Caco-2 (cell line): ENCODE data around the gene GPR27. TPM values are rescaled to one million over a fixed set of nuclear protein-coding genes. Genes with fewer than 3 reads are reported as not detected.

Source experiments
- BruUV-seq: library from RNA; stranded (reverse); fragments of 400-500 nt; replicated peaks from 2 replicates; lab custom pipeline; 2021; lab: Mats Ljungman, UMichigan
- CTCF ChIA-PET: fragments of 300-600 bp; sonication (Branson Sonifier 250); formaldehyde crosslinking; loops from one replicate; lab custom pipeline; 2022; ENCODE audit warnings: antibody characterized with exemption; lab: Charles Lee
- POLR2A ChIA-PET: fragments of 300-600 bp; sonication (Branson Sonifier 250); formaldehyde crosslinking; loops from one replicate; lab custom pipeline; 2022; ENCODE audit warnings: antibody characterized with exemption; lab: Charles Lee
- DNase-seq, 2 experiments: peaks; one replicate each; pipeline versions ENCODE4 v3.0.0 to v3.0.0-alpha.2; 2020 to 2022
- H3K27me3 ChIP-seq: replicated peaks from 2 replicates; pipeline ENCODE4 v1.6.0; 2011; ENCODE audit warnings: low read length; ENCODE audit not compliant: control insufficient read depth, insufficient read depth
- H3K36me3 ChIP-seq: 2 replicates; pipeline ENCODE4 v1.5.1; 2011; ENCODE audit warnings: low read length; ENCODE audit not compliant: control insufficient read depth, insufficient read depth
- H3K4me1 ChIP-seq: fragments of 250-450 bp; sonication (Bioruptor Pico); 2 replicates; pipeline ENCODE4 v1.5.1; 2020; ENCODE audit warnings: mild to moderate bottlenecking
- H3K4me3 ChIP-seq: 2 replicates; pipeline ENCODE4 v1.5.1; 2011; ENCODE audit warnings: low read depth, mild to moderate bottlenecking, control low read depth, low read length
- H3K9me3 ChIP-seq: fragments of 250-450 bp; sonication (Bioruptor Pico); 2 replicates; pipeline ENCODE4 v1.5.1; 2020; ENCODE audit warnings: mild to moderate bottlenecking, moderate library complexity
- H3K27ac Mint-ChIP-seq: one replicate; pipeline ENCODE4 v1.8.0; 2022; ENCODE audit warnings: mixed read lengths; ENCODE audit not compliant: unreplicated experiment
- H3K27me3 Mint-ChIP-seq: one replicate; pipeline ENCODE4 v1.8.0; 2022; ENCODE audit warnings: mixed read lengths; ENCODE audit not compliant: insufficient read depth, unreplicated experiment
- H3K36me3 Mint-ChIP-seq: one replicate; pipeline ENCODE4 v1.8.0; 2022; ENCODE audit warnings: mild to moderate bottlenecking, mixed read lengths; ENCODE audit not compliant: insufficient read depth, unreplicated experiment
- H3K4me1 Mint-ChIP-seq: one replicate; pipeline ENCODE4 v1.8.0; 2022; ENCODE audit warnings: low read depth, mixed read lengths; ENCODE audit not compliant: unreplicated experiment
- H3K4me3 Mint-ChIP-seq: one replicate; pipeline ENCODE4 v1.8.0; 2022; ENCODE audit warnings: mild to moderate bottlenecking, moderate library complexity, mixed read lengths; ENCODE audit not compliant: unreplicated experiment
- H3K9me3 Mint-ChIP-seq: one replicate; pipeline ENCODE4 v1.8.0; 2022; ENCODE audit warnings: mixed read lengths; ENCODE audit not compliant: unreplicated experiment
- CTCF ChIP-seq, 2 experiments: fragments of 200-600 bp in 1 of 2; IDR thresholded peaks; 1 replicate in 1 of 2; 2 replicates in 1 of 2; pipeline versions ENCODE4 v1.5.1 to v1.8.0; 2011 to 2022; ENCODE audit warnings: antibody characterized with exemption in 1 of 2, control low read depth in 1 of 2, inconsistent platforms in 1 of 2, low read depth in 1 of 2, low read length in 1 of 2, mild to moderate bottlenecking in 1 of 2, moderate library complexity in 1 of 2; ENCODE audit not compliant: insufficient read depth in 1 of 2, severe bottlenecking in 1 of 2, unreplicated experiment in 1 of 2
- intact Hi-C: fragments of 100-400 bp; cut with micrococcal nuclease; formaldehyde crosslinking; loops from one replicate; pipeline ENCODE4 v1.10.0; 2022; ENCODE audit not compliant: unreplicated experiment
- total RNA-seq: library from RNA; stranded (reverse); gene quantifications from 2 replicates; pipeline ENCODE4 v1.2.3, GENCODE V29; 2022

Gene GPR27
- total RNA-seq, 1 experiment from 2014 or later: 0.39 TPM

- no peak overlapping the region for H3K4me3 Mint-ChIP-seq
- no peak for DNase-seq
- peaks cover 24% of the 10 kb centered on the region for H3K27me3 Mint-ChIP-seq
- ChIA-PET POLR2A (no interaction called here), CTCF (no interaction called here)
- H3K9me3 Mint-ChIP-seq: no peaks in the 10 kb centered on the region
- no peak overlapping the region for H3K4me3 ChIP-seq
- H3K36me3 Mint-ChIP-seq: no peaks in the 10 kb centered on the region
- H3K9me3 ChIP-seq: no peaks in the 10 kb centered on the region
- TF ChIP-seq CTCF (IDR thresholded peaks at IDR 0.05; ENCODE audit: insufficient read depth in 1 of 2, low read depth in 1 of 2, low read length in 1 of 2, severe bottlenecking in 1 of 2, unreplicated experiment in 1 of 2): no peak
- H3K4me1 Mint-ChIP-seq: no peaks in the 10 kb centered on the region
- no peak overlapping the region for H3K27ac Mint-ChIP-seq
- no peaks in the 10 kb centered on the region for H3K36me3 ChIP-seq
- intact Hi-C loops: no loop called here
- 0 out of 2 replicates have a peak, but pooled peaks cover 2% of the 10 kb centered on the region for H3K27me3 ChIP-seq
- no TSS peak for BruUV-seq
- H3K4me1 ChIP-seq: no peaks in the 10 kb centered on the region
These were observed 38.0 kb downstream of the GPR27 start for GRCh38 chr3:71791634-71792033.

DNA sequence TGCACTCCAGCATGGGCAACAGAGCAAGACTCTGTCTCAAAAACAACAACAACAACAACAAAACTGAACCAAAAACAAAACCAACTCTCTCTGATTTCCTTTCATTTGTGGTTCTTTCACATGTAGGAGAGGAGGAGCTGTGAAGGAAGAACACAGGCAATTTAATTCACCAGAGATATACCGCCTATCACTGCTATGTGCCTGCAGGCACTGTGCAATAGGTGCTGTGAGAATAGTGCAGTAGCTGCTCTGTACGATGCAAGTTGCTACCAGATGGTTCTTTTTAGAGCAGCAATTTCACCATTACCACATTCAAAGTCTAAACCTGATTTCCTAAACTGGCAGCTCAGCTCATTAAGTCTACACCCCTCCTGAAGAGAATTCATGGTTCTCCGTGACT is 42.6 kb downstream of the GPR27 start:
- Mint-ChIP-seq H3K36me3 (no peaks in the 10 kb centered on the region), H3K27me3 (peaks cover 19% of the 10 kb centered on the region), H3K9me3 (no peaks in the 10 kb centered on the region), H3K4me3 (no peak overlapping the region), H3K4me1 (no peaks in the 10 kb centered on the region), H3K27ac (no peak overlapping the region)
- Histone ChIP-seq H3K9me3 (no peaks in the 10 kb centered on the region), H3K27me3 (no peaks in the 10 kb centered on the region), H3K4me1 (no peaks in the 10 kb centered on the region), H3K4me3 (no peak overlapping the region), H3K36me3 (no peaks in the 10 kb centered on the region)
- CTCF ChIA-PET: no interaction called here
- BruUV-seq: no TSS peak
- no peak for DNase-seq
- intact Hi-C loops: no loop called here
- TF ChIP-seq CTCF (IDR thresholded peaks at IDR 0.05; ENCODE audit: insufficient read depth in 1 of 2, low read depth in 1 of 2, low read length in 1 of 2, severe bottlenecking in 1 of 2, unreplicated experiment in 1 of 2): no peak
- POLR2A ChIA-PET: no interaction called here

DNA sequence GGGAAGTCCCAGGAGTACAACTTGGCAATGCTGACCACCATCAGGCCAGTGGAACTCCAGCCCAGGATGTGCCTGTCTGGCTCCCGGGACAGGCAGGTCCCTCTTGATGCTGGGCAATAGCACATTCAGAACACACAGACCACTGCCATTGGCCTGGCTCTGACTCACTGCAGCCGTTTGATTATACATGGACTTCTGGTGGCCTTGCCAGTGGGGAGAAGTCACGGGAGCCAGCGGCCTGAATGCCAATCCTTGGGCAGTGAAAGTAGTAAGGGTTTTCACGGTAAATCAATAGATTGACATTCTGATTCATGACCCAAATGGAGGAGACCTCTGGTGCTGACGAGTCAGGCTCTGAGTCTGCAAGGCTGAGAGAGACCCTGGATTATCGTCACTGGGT is 43.8 kb downstream of the GPR27 start:
- Mint-ChIP-seq H3K27me3 (peaks cover 23% of the 10 kb centered on the region), H3K27ac (no peak overlapping the region), H3K9me3 (no peaks in the 10 kb centered on the region), H3K4me3 (no peak overlapping the region), H3K36me3 (no peaks in the 10 kb centered on the region), H3K4me1 (no peaks in the 10 kb centered on the region)
- no peaks in the 10 kb centered on the region for H3K9me3 ChIP-seq
- intact Hi-C loops: no loop called here
- no peaks in the 10 kb centered on the region for H3K4me1 ChIP-seq
- no TSS peak for BruUV-seq
- no peak overlapping the region for H3K4me3 ChIP-seq
- H3K27me3 ChIP-seq: no peaks in the 10 kb centered on the region
- ChIA-PET CTCF (no interaction called here), POLR2A (no interaction called here)
- no peak for TF ChIP-seq CTCF (IDR thresholded peaks at IDR 0.05; ENCODE audit: insufficient read depth in 1 of 2, low read depth in 1 of 2, low read length in 1 of 2, severe bottlenecking in 1 of 2, unreplicated experiment in 1 of 2)
- no peak for DNase-seq
- H3K36me3 ChIP-seq: no peaks in the 10 kb centered on the region
